IMR-90 (cell line): ENCODE measurements around the gene AP4S1. TPM values are rescaled to one million over a fixed set of nuclear protein-coding genes. Genes with fewer than 3 reads are reported as not detected.

Experiments used
- ATAC-seq: fragments of 200-7000 bp; cut with Tn5 transposase; 2 replicates; pipeline ENCODE4 v1.9.1; 2020; ENCODE audit warnings: low read depth, mild to moderate bottlenecking, moderate library complexity
- BruUV-seq: library from RNA; stranded (reverse); fragments of 400-500 nt; replicated peaks from 2 replicates; lab custom pipeline; 2021; lab: Mats Ljungman, UMichigan
- CTCF ChIA-PET: fragments of 300-600 bp; formaldehyde crosslinking; extraction: SDS; loops from one replicate; lab custom pipeline; 2021; ENCODE audit warnings: antibody characterized with exemption; lab: Yijun Ruan, JAX
- POLR2A ChIA-PET: fragments of 300-600 bp; sonication (Branson Sonifier 250); formaldehyde crosslinking; loops from one replicate; lab custom pipeline; 2022; ENCODE audit warnings: antibody characterized with exemption; ENCODE audit not compliant: unreplicated experiment; lab: Charles Lee
- DNase-seq: peaks from one replicate; pipeline ENCODE4 v3.0.0; 2013
- H2AFZ ChIP-seq: replicated peaks from 2 replicates; pipeline ENCODE3; 2013; ENCODE audit warnings: low read length, mild to moderate bottlenecking; ENCODE audit not compliant: poor library complexity
- H2AK5ac ChIP-seq: 2 replicates; pipeline ENCODE4 v1.6.1; 2013; ENCODE audit warnings: low read depth, low read length, inconsistent platforms
- H2AK9ac ChIP-seq: replicated peaks from 2 replicates; pipeline ENCODE3; 2013; ENCODE audit warnings: mild to moderate bottlenecking, low read depth, low read length, moderate library complexity; ENCODE audit not compliant: poor library complexity
- H2BK120ac ChIP-seq: 2 replicates; pipeline ENCODE4 v1.6.1; 2013; ENCODE audit warnings: low read depth, low read length, inconsistent platforms
- H2BK15ac ChIP-seq: 3 replicates; pipeline ENCODE4 v1.6.1; 2013; ENCODE audit warnings: low read depth, low read length, inconsistent platforms
- H2BK20ac ChIP-seq: 2 replicates; pipeline ENCODE4 v1.6.1; 2013; ENCODE audit warnings: low read depth, mild to moderate bottlenecking, inconsistent platforms, low read length, moderate library complexity
- H2BK5ac ChIP-seq: 2 replicates; pipeline ENCODE4 v1.6.1; 2013; ENCODE audit warnings: mild to moderate bottlenecking, low read depth, low read length, inconsistent platforms; ENCODE audit not compliant: poor library complexity, severe bottlenecking
- H3K14ac ChIP-seq: replicated peaks from 2 replicates; pipeline ENCODE4 v1.6.1; 2013; ENCODE audit warnings: low read depth, low read length, inconsistent platforms
- H3K18ac ChIP-seq: 2 replicates; pipeline ENCODE4 v1.6.1; 2013; ENCODE audit warnings: low read depth, low read length, control low read depth
- H3K23ac ChIP-seq: 2 replicates; pipeline ENCODE4 v1.6.1; 2013; ENCODE audit warnings: low read depth, low read length, inconsistent platforms
- H3K27ac ChIP-seq: 2 replicates; pipeline ENCODE4 v1.5.1; 2013; ENCODE audit warnings: mild to moderate bottlenecking, control low read depth, low read length; ENCODE audit not compliant: insufficient read depth
- H3K27me3 ChIP-seq: 2 replicates; pipeline ENCODE4 v1.6.1; 2013; ENCODE audit warnings: low read length; ENCODE audit not compliant: control insufficient read depth, insufficient read depth
- H3K36me3 ChIP-seq: 2 replicates; pipeline ENCODE4 v1.6.1; 2013; ENCODE audit warnings: low read length, mixed read lengths; ENCODE audit not compliant: control insufficient read depth, insufficient read depth
- H3K4ac ChIP-seq: 2 replicates; pipeline ENCODE4 v1.6.1; 2013; ENCODE audit warnings: low read depth, low read length, inconsistent platforms
- H3K4me1 ChIP-seq: 2 replicates; pipeline ENCODE4 v1.6.1; 2013; ENCODE audit warnings: low read length, mixed read lengths; ENCODE audit not compliant: control insufficient read depth, insufficient read depth
- H3K4me2 ChIP-seq: 2 replicates; pipeline ENCODE4 v1.6.1; 2013; ENCODE audit warnings: low read depth, mild to moderate bottlenecking, control low read depth, low read length, moderate library complexity
- H3K4me3 ChIP-seq: 2 replicates; pipeline ENCODE4 v1.5.1; 2013; ENCODE audit warnings: low read depth, mild to moderate bottlenecking, control low read depth, low read length, moderate library complexity; ENCODE audit not compliant: insufficient read depth
- H3K56ac ChIP-seq: 2 replicates; pipeline ENCODE4 v1.6.1; 2013; ENCODE audit warnings: low read length, inconsistent platforms; ENCODE audit not compliant: insufficient read depth; ENCODE audit errors: extremely low read depth
- H3K79me1 ChIP-seq, 2 experiments: 2 replicates each; pipeline ENCODE4 v1.6.1; 2013; ENCODE audit warnings: low read length in 2 of 2, inconsistent platforms in 1 of 2, low read depth in 1 of 2
- H3K9ac ChIP-seq: 2 replicates; pipeline ENCODE4 v1.6.1; 2013; ENCODE audit warnings: low read depth, low read length, control low read depth
- H3K9me1 ChIP-seq: 2 replicates; pipeline ENCODE4 v1.6.1; 2013; ENCODE audit warnings: low read length, inconsistent platforms; ENCODE audit not compliant: insufficient read depth
- H3K9me3 ChIP-seq: 2 replicates; pipeline ENCODE4 v1.6.1; 2013; ENCODE audit warnings: low read length; ENCODE audit not compliant: control insufficient read depth, insufficient read depth
- H4K20me1 ChIP-seq: 2 replicates; pipeline ENCODE4 v1.6.1; 2013; ENCODE audit warnings: low read length, inconsistent platforms; ENCODE audit not compliant: insufficient read depth
- H4K5ac ChIP-seq: 2 replicates; pipeline ENCODE4 v1.6.1; 2013; ENCODE audit warnings: mild to moderate bottlenecking, low read depth, low read length, control low read depth
- H4K8ac ChIP-seq, 2 experiments: 2 replicates each; pipeline ENCODE4 v1.6.1; 2013; ENCODE audit warnings: low read depth in 2 of 2, low read length in 2 of 2, control low read depth in 1 of 2, inconsistent platforms in 1 of 2
- H4K91ac ChIP-seq: 2 replicates; pipeline ENCODE4 v1.6.1; 2013; ENCODE audit warnings: low read depth, low read length, inconsistent platforms; ENCODE audit not compliant: insufficient read depth
- CEBPB ChIP-seq: IDR thresholded peaks from 2 replicates; pipeline ENCODE4 v1.6.1; 2012; ENCODE audit warnings: low read depth, low read length, improper control_type of control experiment
- CHD1 ChIP-seq: IDR thresholded peaks from 2 replicates; pipeline ENCODE4 v1.6.1; 2012; ENCODE audit warnings: low read depth, low read length, improper control_type of control experiment
- FOS ChIP-seq: fragments of 150-350 bp; IDR thresholded peaks from 2 replicates; pipeline ENCODE4 v1.6.1; 2016; ENCODE audit warnings: low read depth, low read length
- RAD21 ChIP-seq: IDR thresholded peaks from 2 replicates; pipeline ENCODE4 v1.6.1; 2012; ENCODE audit warnings: low read length, improper control_type of control experiment
- RFX5 ChIP-seq: IDR thresholded peaks from 2 replicates; pipeline ENCODE4 v1.8.0; 2012; ENCODE audit warnings: low read depth, mild to moderate bottlenecking, low read length, moderate library complexity
- dilution Hi-C: fragments of 300-500 bp; cut with HindIII; formaldehyde crosslinking; loops from one replicate; pipeline ENCODE4 v1.14.3; 2018; ENCODE audit warnings: low sequenced_read_pairs; ENCODE audit not compliant: unreplicated experiment
- in situ Hi-C: fragments of 300-500 bp; cut with MboI; formaldehyde crosslinking; loops from 3 replicates; pipeline ENCODE4 v1.14.3; 2019; ENCODE audit warnings: low sequenced_read_pairs, inconsistent platforms, mixed read lengths
- intact Hi-C: fragments of 100-400 bp; cut with micrococcal nuclease; formaldehyde crosslinking; loops from 2 replicates; pipeline ENCODE4 v1.10.0; 2022
- polyA plus RNA-seq, 3 experiments: library from polyadenylated mRNA; depleted of rRNA; stranded (reverse); fragments of >200 nt; gene quantifications; 2 replicates each; pipeline ENCODE4 v1.2.3, GENCODE V29; 2012; ENCODE audit warnings: low replicate concordance in 1 of 3
- total RNA-seq: library from RNA; depleted of rRNA; stranded (reverse); fragments of >200 nt; gene quantifications from 2 replicates; pipeline ENCODE4 v1.2.3, GENCODE V29; 2012

Gene AP4S1
- total and polyA plus RNA-seq, 2 of the 4 experiments (the other 2 are of a cell fraction): 2.7 to 4.5 TPM

- dilution Hi-C loops (no loop called here), in situ Hi-C loops (no loop called here), intact Hi-C loops (no loop called here)
- H4K91ac ChIP-seq: no peak overlapping the region
- no peaks in the 10 kb centered on the region for H3K9me3 ChIP-seq
- H2AFZ ChIP-seq: no peak overlapping the region
- no peak overlapping the region for H3K9ac ChIP-seq
- H3K9me1 ChIP-seq: peaks cover 6% of the 10 kb centered on the region; the same call in 1 of the 2 replicates
- peak overlapping the region; percentile 51; the same call in 1 of the 2 replicates for H3K23ac ChIP-seq
- H3K27me3 ChIP-seq: no peaks in the 10 kb centered on the region
- no peak overlapping the region for H2BK120ac ChIP-seq
- no peak overlapping the region for H3K27ac ChIP-seq
- no peak overlapping the region for H2BK15ac ChIP-seq
- no peaks in the 10 kb centered on the region for H3K4me1 ChIP-seq
- no TSS peak for BruUV-seq
- H3K56ac ChIP-seq: no peak overlapping the region
- no peak for DNase-seq
- TF ChIP-seq CHD1: no peak
- TF ChIP-seq RAD21: no peak
- no peak for TF ChIP-seq CEBPB
- TF ChIP-seq FOS: no peak
- TF ChIP-seq RFX5: no peak
- H3K4me2 ChIP-seq: no peak overlapping the region
- ChIA-PET CTCF (no interaction called here), POLR2A (no interaction called here)
- H4K20me1 ChIP-seq: peaks cover 4% of the 10 kb centered on the region; the same call in 1 of the 2 replicates
- H3K36me3 ChIP-seq: peaks cover 30% of the 10 kb centered on the region
- H2AK9ac ChIP-seq: no peak overlapping the region
- no peak overlapping the region for H3K4ac ChIP-seq
- H3K18ac ChIP-seq: no peak overlapping the region
- no peak overlapping the region for H4K8ac ChIP-seq
- no peak overlapping the region for H2BK20ac ChIP-seq
- H2AK5ac ChIP-seq: no peak overlapping the region
- H3K4me3 ChIP-seq: no peak overlapping the region
- H3K14ac ChIP-seq: no peak overlapping the region
- H3K79me1 ChIP-seq: peaks cover 5 to 27% of the 10 kb centered on the region in 2 experiments
- no peak overlapping the region for H4K5ac ChIP-seq
- no peak for ATAC-seq
- peak overlapping the region; percentile 8 for H2BK5ac ChIP-seq
These were observed 102.2 kb downstream of the AP4S1 start for GRCh38 chr14:31127690-31128089.
